Lower lobe of right lung (tissue), 2 donors: ENCODE data around the gene B4GALNT1. TPM values are rescaled to one million over a fixed set of nuclear protein-coding genes. Genes with fewer than 3 reads are reported as not detected.
A peak's percentile ranks its signal among the peaks of the same experiment; 100 is the strongest.

Experiments
- ATAC-seq, 2 donors: fragments of 200-7000 bp; cut with Tn5 transposase; one replicate each; pipeline ENCODE4 v1.9.1; 2020 to 2022; ENCODE audit warnings: mild to moderate bottlenecking in 2 of 2, moderate library complexity in 2 of 2
- DNase-seq: peaks from one replicate; pipeline ENCODE4 v3.0.0-alpha.2; 2020
- H3K27ac ChIP-seq: fragments of 200-600 bp; one replicate; pipeline ENCODE4 v1.8.0; 2022
- H3K27me3 ChIP-seq: fragments of 200-600 bp; one replicate; pipeline ENCODE4 v1.8.0; 2022; ENCODE audit warnings: low read depth
- H3K36me3 ChIP-seq: fragments of 200-600 bp; one replicate; pipeline ENCODE4 v1.8.0; 2022; ENCODE audit warnings: mild to moderate bottlenecking
- H3K4me1 ChIP-seq: fragments of 200-600 bp; one replicate; pipeline ENCODE4 v1.8.0; 2022
- H3K4me3 ChIP-seq: fragments of 200-600 bp; one replicate; pipeline ENCODE4 v1.8.0; 2022; ENCODE audit warnings: mild to moderate bottlenecking
- H3K9me3 ChIP-seq: fragments of 200-600 bp; one replicate; pipeline ENCODE4 v1.8.0; 2022
- CTCF ChIP-seq: fragments of 200-600 bp; IDR thresholded peaks from one replicate; pipeline ENCODE4 v1.8.0; 2022; ENCODE audit warnings: antibody characterized with exemption, mild to moderate bottlenecking
- intact Hi-C: fragments of 100-400 bp; cut with DNase I; formaldehyde crosslinking; loops from one replicate; pipeline ENCODE4 v1.11.0; 2022
- total RNA-seq: library from RNA; stranded (reverse); fragmentation: NEBNext Ultra II Directional; extraction: Animal tissue kit (Norgen Biotek cat#: 25700); gene quantifications from one replicate; pipeline ENCODE4 v1.2.1, GENCODE V29; 2021
- donor health status: DM: no; HTN: yes; CAD: no; lungs with severe emphysema.

Gene B4GALNT1
- total RNA-seq, 1 donor from 2014 or later, result 0.89 TPM

GRCh38 chr12:57604992-57605810, 27.8 kb downstream of the B4GALNT1 start:
- TF ChIP-seq CTCF, result no peak
- intact Hi-C loops, result no loop called here
- Histone ChIP-seq H3K36me3 (peaks cover 37% of the 10 kb centered on the region), H3K9me3 (no peaks in the 10 kb centered on the region), H3K4me1 (peaks cover 19% of the 10 kb centered on the region), H3K4me3 (peak overlapping the region; percentile 65), H3K27ac (peak overlapping the region; percentile 83), H3K27me3 (peaks cover 4% of the 10 kb centered on the region)
- DNase-seq (no peak), ATAC-seq (peak; percentile 29 to 45)

GRCh38 chr12:57604454-57604991, 28.5 kb downstream of the B4GALNT1 start, which contains the start of gene DTX3:
TSS of gene DTX3 (plus strand) at chr12:57604824. CDS start at chr12:57606518, 1,694 bp downstream.
- H3K9me3 ChIP-seq, result no peaks in the 10 kb centered on the region
- H3K4me3 ChIP-seq, result peak within 1 kb of the TSS; percentile 65
- no peak for TF ChIP-seq CTCF
- DNase-seq (no peak), ATAC-seq (peak; percentile 48 to 68)
- intact Hi-C loops, result no loop called here
- peak within 1 kb of the TSS; percentile 83 for H3K27ac ChIP-seq
- peaks cover 44% of the 10 kb centered on the region for H3K36me3 ChIP-seq
- H3K27me3 ChIP-seq, result peaks cover 4% of the 10 kb centered on the region
- peaks cover 19% of the 10 kb centered on the region for H3K4me1 ChIP-seq

- ATAC-seq (peak; percentile 52 to 56), DNase-seq (no peak)
- intact Hi-C loops, result no loop called here
- Histone ChIP-seq H3K4me1 (peaks cover 19% of the 10 kb centered on the region), H3K27me3 (peaks cover 4% of the 10 kb centered on the region), H3K4me3 (peak overlapping the region; percentile 65), H3K27ac (peak overlapping the region; percentile 83), H3K36me3 (peaks cover 50% of the 10 kb centered on the region), H3K9me3 (no peaks in the 10 kb centered on the region)
- no peak for TF ChIP-seq CTCF
Measured at GRCh38 chr12:57603815-57604453, 29.1 kb downstream of the B4GALNT1 start.

- peaks cover 4% of the 10 kb centered on the region for H3K27me3 ChIP-seq
- H3K27ac ChIP-seq, result peak overlapping the region; percentile 83
- no peak for ATAC-seq
- intact Hi-C loops, result no loop called here
- H3K36me3 ChIP-seq, result peaks cover 55% of the 10 kb centered on the region
- no peak for DNase-seq
- H3K9me3 ChIP-seq, result no peaks in the 10 kb centered on the region
- TF ChIP-seq CTCF, result no peak
- peaks cover 19% of the 10 kb centered on the region for H3K4me1 ChIP-seq
- H3K4me3 ChIP-seq, result no peak overlapping the region
Measured at GRCh38 chr12:57603324-57603723, 29.7 kb downstream of the B4GALNT1 start.

DNA sequence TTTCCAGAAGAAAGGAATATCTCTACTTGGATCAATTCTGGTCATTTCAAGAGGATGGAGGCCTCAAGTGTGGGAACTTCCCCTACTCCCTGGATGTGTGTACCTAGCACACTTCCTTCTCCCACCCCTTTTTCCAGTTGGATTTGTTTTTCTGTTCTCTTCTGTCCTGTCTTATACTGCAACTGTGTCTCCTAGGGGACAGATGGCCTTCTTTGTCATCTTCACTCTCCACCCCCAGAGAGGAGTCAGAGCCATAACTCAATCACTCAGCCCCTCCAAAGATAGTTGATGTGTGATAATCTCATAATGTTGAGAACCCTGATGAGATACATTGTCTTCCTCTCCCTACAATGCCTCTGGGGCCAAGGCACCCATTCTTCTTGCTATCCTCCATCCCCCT, 30.5 kb downstream of the B4GALNT1 start:
- Histone ChIP-seq H3K27ac (no peak overlapping the region), H3K27me3 (peaks cover 4% of the 10 kb centered on the region), H3K4me1 (peaks cover 19% of the 10 kb centered on the region), H3K4me3 (no peak overlapping the region), H3K36me3 (peaks cover 54% of the 10 kb centered on the region), H3K9me3 (no peaks in the 10 kb centered on the region)
- DNase-seq (no peak), ATAC-seq (no peak)
- intact Hi-C loops, result no loop called here
- no peak for TF ChIP-seq CTCF
